BE2C (cell line): ENCODE results near the gene SPDEF.

Source experiments
- DNase-seq: peaks from one replicate; pipeline ENCODE4 v3.0.0-alpha.2; 2020
- H3K27me3 ChIP-seq: fragments of 250-450 bp; sonication (Bioruptor Pico); 2 replicates; pipeline ENCODE4 v1.5.1; 2020; ENCODE audit warnings: mild to moderate bottlenecking
- H3K36me3 ChIP-seq: fragments of 250-450 bp; sonication (Bioruptor Pico); 2 replicates; pipeline ENCODE4 v1.5.1; 2020; ENCODE audit warnings: mild to moderate bottlenecking
- H3K4me1 ChIP-seq: fragments of 250-450 bp; sonication (Bioruptor Pico); 2 replicates; pipeline ENCODE4 v1.5.1; 2020
- H3K4me3 ChIP-seq: 2 replicates; pipeline ENCODE4 v1.5.1; 2011; ENCODE audit warnings: low read depth, low read length
- H3K9me3 ChIP-seq: fragments of 250-450 bp; sonication (Bioruptor Pico); 2 replicates; pipeline ENCODE4 v1.5.1; 2020
- TF ChIP-seq, protein P1 (sequence below): IDR thresholded peaks from 2 replicates; pipeline ENCODE4 v1.5.1; 2012; ENCODE audit warnings: mild to moderate bottlenecking, low read depth, low read length

Gene SPDEF

DNA sequence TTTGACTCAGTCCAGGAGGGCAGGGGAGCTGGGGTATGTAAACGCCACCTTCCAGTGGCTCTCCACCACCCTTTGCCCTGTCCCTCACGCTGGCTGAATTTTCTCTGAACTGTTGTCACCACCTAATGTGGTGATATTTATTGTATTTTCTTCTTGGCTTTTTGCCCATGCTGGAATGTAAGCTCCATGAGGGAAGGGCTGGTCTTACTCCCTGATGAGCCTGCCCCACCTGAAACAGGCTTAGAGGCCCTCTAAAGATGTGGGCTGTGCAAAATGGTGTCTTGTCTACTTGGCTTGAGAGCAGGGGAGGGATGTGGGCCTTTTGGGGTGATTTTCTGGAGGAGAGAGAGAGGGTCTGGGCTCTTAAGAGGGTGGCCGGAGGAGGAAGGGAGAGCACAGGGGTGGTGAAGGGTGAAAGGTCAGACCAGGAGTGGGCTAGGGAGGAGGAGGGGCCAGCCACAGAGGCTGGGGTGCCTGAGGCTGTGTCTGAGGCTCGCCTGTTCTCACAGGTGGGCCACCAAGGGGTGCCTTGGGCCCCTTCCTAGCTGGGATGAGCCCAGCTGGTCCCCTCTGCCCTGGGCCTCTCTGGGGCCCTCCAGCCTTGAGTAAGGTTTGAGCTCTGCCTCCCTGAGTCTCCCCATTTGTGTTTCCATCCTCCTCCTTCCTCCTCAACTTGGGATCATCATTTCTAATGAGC is 37.3 kb downstream of the SPDEF start:
- H3K27me3 ChIP-seq, result no peaks in the 10 kb centered on the region
- no peak for DNase-seq
- H3K9me3 ChIP-seq, result no peaks in the 10 kb centered on the region

DNA sequence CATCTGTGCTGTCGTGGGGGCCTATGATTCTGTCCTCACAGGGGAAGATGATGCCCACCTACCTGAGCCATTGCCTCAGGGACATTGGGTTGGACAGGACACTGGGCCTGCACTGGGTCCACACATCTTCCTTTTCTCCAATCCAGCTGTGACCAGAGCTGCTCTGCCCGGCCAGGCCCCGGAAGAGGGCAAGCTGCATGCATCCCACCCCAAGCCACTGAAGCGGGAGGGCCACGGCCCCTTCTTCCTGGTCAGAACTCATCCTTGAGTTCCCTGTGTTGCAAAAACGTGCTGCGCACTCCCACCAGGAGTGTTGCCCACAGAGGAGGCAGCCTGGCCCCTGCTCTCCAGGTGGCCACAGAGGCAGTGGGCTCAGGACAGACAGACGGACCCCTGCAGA is 38.2 kb downstream of the SPDEF start:
- Histone ChIP-seq H3K9me3 (no peaks in the 10 kb centered on the region), H3K27me3 (no peaks in the 10 kb centered on the region), H3K36me3 (no peaks in the 10 kb centered on the region), H3K4me3 (no peak overlapping the region), H3K4me1 (peaks cover 5% of the 10 kb centered on the region)
- DNase-seq, result no peak
- TF ChIP-seq, protein P1, sequence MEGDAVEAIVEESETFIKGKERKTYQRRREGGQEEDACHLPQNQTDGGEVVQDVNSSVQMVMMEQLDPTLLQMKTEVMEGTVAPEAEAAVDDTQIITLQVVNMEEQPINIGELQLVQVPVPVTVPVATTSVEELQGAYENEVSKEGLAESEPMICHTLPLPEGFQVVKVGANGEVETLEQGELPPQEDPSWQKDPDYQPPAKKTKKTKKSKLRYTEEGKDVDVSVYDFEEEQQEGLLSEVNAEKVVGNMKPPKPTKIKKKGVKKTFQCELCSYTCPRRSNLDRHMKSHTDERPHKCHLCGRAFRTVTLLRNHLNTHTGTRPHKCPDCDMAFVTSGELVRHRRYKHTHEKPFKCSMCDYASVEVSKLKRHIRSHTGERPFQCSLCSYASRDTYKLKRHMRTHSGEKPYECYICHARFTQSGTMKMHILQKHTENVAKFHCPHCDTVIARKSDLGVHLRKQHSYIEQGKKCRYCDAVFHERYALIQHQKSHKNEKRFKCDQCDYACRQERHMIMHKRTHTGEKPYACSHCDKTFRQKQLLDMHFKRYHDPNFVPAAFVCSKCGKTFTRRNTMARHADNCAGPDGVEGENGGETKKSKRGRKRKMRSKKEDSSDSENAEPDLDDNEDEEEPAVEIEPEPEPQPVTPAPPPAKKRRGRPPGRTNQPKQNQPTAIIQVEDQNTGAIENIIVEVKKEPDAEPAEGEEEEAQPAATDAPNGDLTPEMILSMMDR, result no peak

More for the DNA sequence above, 37.3 kb downstream of the SPDEF start:
- TF ChIP-seq, protein P1, result no peak
- Histone ChIP-seq H3K36me3 (no peaks in the 10 kb centered on the region), H3K4me1 (peaks cover 3% of the 10 kb centered on the region), H3K4me3 (no peak overlapping the region)

DNA sequence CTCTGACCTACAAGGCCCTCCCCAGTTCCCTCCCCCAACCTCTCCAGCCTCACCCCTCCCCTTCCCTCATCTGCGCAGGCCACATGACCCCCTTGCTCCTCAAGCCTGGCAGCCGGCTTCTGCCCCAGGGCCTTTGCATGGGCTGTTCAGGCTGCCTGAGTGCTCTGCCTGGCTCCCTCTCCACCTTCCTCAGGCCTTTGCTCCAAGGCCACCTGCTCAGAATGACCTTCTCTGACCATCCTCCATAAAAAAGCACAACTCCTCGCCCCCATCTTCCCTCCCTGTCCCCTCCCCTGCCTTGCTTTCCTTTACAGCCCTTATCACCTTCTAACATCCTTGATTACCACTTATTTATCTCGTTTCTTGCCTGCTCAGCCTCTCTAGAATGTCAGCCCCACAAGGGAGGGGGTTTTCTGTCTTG is 38.7 kb downstream of the SPDEF start:
- no peak for DNase-seq
- H3K36me3 ChIP-seq, result no peaks in the 10 kb centered on the region
- TF ChIP-seq, protein P1, result no peak
- peaks cover 5% of the 10 kb centered on the region for H3K4me1 ChIP-seq
- no peak overlapping the region for H3K4me3 ChIP-seq
- no peaks in the 10 kb centered on the region for H3K27me3 ChIP-seq
- no peaks in the 10 kb centered on the region for H3K9me3 ChIP-seq

DNA sequence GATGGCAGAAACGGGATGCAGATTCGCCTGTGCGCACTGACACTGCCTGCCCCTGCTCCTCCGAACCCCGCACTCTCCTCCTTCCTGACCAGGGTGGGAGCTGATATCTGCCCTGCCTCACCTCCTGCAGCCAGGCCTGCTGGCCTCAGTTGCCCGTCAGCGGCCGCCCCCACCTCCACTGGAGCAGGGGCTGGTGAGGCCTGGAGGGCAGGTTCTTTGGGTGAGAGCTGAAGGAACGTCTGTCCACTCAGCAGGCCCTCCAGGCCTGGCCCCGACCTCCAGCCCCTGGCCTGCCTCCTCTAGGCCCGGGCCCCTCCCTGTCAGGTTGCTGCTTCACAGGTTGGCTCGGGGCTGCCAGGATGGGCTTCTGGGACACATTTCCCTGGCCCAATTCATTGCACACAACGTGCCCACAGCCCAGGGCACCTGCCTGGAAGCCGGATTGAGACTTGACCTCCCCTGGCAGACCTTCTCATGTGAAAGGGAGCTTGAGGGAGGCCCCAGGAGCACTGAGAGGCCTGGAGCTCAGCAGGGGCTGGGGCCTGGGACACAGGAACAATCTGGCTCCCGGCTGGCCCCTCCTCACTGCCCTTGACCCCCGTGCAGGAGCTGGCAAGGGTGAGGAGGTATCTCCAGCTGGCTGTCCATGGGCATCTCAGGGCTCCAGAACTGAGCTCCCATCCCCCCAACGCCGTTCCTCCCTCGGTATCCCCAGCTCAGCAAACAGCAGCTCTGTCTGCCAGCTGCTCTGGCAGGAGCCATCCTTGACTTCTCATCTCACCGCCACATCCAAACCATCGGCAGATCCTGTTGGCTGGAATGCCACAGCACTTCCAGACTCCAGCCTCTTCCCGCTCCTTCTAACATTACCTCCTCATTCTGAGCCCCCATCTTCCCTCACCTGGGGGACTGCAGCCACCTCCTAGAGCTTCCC is 39.5 kb downstream of the SPDEF start:
- Histone ChIP-seq H3K9me3 (no peaks in the 10 kb centered on the region), H3K27me3 (no peaks in the 10 kb centered on the region), H3K36me3 (no peaks in the 10 kb centered on the region), H3K4me1 (peaks cover 5% of the 10 kb centered on the region), H3K4me3 (no peak overlapping the region)
- TF ChIP-seq, protein P1, result no peak
- DNase-seq, result no peak

DNA sequence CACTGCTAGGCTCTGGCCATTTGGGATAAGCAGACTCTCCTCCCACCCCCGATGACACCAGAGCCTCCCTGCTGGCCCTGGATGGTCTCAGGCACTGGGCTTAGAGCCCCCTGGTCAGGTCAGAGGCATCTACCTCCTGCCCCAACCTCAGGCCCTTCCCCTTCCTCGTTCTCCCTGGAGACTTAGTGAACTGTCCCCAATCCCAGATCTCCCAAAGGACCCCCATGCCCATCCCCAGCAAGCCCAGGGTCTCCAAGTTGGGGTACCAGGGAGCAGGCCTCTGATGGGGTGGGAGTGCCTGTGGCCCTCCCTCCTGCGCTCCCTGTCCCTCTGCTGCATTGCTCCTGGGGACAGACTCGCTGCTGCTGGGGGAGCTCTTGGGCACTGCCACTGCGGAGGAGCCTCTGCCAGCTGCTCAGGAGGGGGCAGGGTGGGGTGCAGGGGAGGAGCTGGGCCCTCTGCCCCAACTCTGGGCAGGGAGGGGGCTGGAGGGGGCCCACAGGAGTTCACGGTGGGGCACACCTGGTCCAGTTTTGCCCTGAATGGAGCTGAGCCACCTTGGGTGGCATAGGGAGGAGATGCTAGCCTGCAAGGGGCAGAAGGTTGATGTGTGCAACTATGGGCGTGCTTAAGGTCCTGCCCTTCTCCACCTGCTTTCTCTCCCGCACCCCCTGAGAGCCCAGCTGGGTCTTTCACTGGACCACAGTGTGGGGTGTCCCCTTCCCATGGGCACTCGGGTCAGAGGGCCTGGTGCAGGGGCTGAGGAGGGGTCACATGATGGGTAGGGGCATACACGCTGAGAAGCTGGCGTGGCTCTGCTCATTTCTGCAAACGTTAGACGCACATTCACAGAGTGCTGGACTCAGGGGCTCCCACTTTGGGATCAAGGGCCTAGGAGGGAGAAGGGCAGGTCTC is 40.4 kb downstream of the SPDEF start:
- no peak overlapping the region for H3K4me3 ChIP-seq
- TF ChIP-seq, protein P1, result no peak
- H3K27me3 ChIP-seq, result no peaks in the 10 kb centered on the region
- no peak for DNase-seq
- H3K36me3 ChIP-seq, result no peaks in the 10 kb centered on the region
- peaks cover 5% of the 10 kb centered on the region for H3K4me1 ChIP-seq
- no peaks in the 10 kb centered on the region for H3K9me3 ChIP-seq
